HG02938 (cell line): ENCODE data around the gene MMP28.
A peak's percentile ranks its signal among the peaks of the same experiment; 100 is the strongest.

ENCODE experiments used
- ATAC-seq: cut with Tn5 transposase; IDR thresholded peaks from one replicate; pipeline ENCODE4 v1.9.1; 2021; ENCODE audit warnings: mild to moderate bottlenecking, moderate library complexity; ENCODE audit not compliant: unreplicated experiment

Gene MMP28

DNA sequence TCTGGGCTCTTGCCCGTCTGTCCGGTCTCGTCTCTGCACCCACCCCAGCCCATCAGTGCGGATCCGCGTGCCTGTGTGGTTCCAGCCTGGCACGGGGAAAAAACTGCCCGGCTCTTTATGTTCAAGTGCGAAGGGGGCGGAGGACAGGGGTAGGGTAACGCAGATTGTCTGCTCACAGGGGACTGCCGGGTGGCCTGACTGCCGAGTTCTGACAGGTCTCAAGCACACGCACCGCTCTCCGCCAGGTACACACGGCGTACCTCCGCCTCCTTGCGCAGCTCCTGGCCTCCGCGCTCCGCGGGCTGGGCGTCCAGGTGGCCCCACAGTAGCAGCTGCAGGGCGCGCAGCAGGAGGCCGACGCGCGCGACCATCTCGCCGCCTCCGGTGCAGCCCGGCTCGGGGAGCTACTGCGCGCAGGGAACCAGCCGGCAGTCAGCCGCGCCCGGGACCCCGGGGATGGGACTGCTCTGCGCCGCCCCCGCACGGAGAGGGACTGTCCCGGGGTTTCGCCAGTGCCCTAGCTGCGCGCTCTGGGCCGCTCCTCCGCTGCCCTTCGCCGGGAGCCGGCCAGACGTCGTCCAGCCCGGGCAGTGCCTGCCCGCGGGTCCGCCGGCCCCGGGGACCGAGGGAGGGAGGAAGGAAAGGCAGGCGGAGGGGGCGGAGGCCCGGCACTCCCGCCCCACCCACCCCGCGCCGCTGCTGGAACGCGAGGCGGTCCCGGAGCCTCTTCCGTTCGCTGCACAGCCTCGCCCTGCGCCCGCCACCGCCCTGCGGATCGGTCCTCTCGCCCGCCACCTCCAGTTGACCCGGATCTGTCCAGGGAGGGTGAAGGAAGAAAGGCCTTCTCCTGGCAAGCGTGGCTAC lies at the start of gene MMP28:
TSS of gene MMP28 (minus strand) at position 635 of the 864 bp plus-strand sequence. CDS start at position 371, 264 bp downstream.
- no peak for ATAC-seq

GRCh38 chr17:35844547-35844946 lies 49.1 kb upstream of the MMP28 start:
- no peak for ATAC-seq

- ATAC-seq, result no peak
These were observed 48.3 kb upstream of the MMP28 start for GRCh38 chr17:35843698-35844097.

GRCh38 chr17:35842239-35842638 lies 46.8 kb upstream of the MMP28 start:
- ATAC-seq, result no peak

DNA sequence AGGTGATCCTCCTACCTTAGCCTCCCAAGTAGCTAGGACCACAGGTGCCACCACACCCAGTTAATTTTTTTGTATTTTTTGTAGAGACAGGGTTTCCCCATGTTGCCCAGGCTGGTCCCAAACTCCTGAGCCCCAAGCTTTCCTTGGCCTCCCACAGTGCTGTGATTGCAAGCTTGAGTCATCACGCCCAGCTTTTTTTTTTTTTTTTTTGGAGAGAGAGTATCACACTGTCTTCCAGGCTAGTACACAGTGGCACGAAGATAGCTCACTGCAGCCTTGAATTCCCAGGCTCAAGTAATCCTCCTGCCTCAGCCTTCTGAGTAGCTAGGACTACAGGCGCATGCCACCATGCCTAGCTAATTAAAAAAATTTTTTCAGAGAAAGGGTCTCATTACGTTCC lies 46.1 kb upstream of the MMP28 start:
- no peak for ATAC-seq

- no peak for ATAC-seq
These were observed 45.7 kb upstream of the MMP28 start for GRCh38 chr17:35841101-35841500.

GRCh38 chr17:35825206-35825605 lies 29.8 kb upstream of the MMP28 start:
- ATAC-seq, result no peak

DNA sequence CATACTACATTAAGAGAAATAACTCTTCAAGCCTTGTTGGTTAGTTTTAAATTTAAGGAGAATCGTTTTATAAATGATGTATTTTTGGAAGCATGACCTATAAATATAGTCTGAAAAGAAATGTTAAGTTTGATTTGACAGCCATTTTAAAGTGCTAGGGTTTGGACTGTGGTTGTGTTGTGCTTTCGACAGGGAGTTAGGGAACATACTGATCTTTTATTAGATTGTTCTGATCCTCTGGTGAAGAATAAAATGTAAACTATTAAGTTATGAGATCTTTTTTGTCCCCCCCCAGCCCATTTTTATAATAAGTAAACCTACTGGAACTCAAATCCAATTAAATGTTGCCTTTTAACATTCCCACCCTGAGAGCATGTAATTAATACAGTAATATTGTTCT lies 25.9 kb upstream of the MMP28 start:
- ATAC-seq, result no peak

- no peak for ATAC-seq
These were observed 24.0 kb upstream of the MMP28 start for GRCh38 chr17:35819455-35819854.

DNA sequence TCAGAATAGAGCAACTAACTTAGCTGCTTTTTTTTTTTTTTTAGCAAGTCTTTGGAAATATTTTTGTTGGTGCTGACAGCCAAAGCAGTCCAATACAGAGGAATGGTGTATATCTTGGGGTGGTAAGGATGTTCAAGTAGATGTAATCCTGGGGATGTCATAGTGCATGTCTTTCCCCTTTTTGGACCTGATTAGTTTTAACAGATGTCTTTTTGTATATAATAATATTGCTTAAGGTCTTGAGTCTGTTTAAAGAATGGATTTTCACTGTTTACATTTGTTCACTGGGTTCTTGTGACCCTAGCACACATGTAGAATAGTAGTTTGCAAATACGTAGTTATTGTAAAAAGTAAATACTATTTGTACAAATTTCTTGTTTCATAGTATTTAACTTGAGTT lies 21.8 kb upstream of the MMP28 start:
- ATAC-seq, result no peak

DNA sequence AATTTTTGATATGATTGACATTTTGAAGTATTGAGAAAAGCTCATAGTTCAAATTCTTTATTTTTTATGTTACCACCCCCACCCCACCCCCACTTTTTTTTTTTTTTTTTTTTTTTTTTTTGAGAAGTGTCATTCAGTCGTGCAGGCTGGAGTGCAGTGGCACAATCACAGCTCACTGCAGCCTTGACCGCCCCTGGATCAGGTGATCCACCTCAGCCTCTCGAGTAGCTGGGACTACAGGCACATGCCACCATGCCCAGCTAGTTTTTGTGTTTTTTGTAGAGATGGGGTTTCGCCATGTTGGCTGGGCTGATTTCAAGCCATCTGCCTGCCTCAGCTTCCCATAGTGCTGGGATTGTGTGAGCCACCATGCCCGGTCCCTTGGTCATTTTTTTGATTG lies 21.3 kb upstream of the MMP28 start:
- ATAC-seq, result no peak

GRCh38 chr17:35812456-35812855 lies 17.0 kb upstream of the MMP28 start:
- no peak for ATAC-seq

DNA sequence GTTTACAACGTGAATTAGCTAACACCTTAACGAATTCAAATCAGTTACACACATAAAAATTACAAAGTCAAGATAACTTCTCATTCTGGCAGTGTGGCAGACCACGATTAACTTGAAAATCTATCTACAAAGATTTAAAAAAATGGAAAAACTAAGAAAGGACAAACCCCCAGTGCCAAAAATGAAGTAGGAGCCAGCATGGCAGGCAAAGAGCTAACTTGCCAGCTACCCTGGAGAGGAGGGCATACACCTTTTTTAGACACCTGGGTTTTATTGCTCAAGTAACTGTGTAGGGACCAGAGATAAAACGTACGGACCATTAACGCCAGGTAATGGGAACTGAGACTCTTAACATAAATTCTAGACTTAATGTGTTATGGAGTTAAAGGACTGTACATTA lies 16.3 kb upstream of the MMP28 start:
- ATAC-seq, result no peak

- no peak for ATAC-seq
These were observed 14.5 kb upstream of the MMP28 start for GRCh38 chr17:35809855-35810461.

DNA sequence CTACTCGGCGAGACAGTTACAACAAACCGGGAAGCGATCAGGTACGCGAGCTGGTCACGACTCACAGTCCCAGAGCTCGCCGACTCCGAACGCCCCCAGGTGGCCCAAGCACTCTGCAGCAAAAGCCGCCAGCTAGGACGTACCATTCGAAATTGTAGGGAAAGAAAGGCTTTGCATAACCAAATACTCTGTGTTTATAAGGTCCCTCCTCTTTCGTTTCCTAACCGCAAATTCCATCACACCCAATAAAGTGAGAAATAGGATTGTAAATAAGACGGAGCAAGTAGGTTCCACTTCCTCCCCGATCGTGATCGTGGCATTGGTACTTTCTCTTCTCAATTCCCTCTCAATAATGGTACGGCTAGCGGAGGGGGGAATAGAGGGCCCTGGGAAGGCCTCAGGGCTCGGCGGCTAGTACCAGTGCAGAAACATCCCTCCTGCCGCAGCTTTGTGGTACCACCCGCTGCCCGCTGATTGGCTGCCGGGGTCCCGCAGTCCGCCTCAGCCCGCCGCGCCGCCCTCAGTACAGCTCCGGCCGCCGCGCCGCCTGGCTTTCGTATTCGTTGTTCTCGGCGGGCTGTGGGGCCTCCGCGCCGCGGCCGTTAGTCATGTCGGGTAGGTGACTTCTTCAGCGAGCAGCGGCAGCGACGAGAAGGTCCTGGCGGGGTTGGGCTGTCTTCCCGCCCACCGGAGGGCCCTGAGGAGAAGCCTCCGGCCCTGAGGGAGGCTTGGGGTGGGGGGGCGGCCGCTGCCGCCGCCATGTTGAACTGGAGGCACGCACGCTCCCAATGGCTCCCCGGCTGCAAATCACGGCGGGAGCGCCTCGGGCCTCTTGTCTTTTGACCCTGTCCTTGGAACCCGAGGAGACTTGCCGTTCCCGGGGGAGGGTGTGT lies 13.8 kb upstream of the MMP28 start, which contains the start of gene TAF15:
TSS of gene TAF15 (plus strand) at position 523 of the 893 bp plus-strand sequence. CDS start at position 609, 86 bp downstream.
- ATAC-seq, result peak; percentile 84

DNA sequence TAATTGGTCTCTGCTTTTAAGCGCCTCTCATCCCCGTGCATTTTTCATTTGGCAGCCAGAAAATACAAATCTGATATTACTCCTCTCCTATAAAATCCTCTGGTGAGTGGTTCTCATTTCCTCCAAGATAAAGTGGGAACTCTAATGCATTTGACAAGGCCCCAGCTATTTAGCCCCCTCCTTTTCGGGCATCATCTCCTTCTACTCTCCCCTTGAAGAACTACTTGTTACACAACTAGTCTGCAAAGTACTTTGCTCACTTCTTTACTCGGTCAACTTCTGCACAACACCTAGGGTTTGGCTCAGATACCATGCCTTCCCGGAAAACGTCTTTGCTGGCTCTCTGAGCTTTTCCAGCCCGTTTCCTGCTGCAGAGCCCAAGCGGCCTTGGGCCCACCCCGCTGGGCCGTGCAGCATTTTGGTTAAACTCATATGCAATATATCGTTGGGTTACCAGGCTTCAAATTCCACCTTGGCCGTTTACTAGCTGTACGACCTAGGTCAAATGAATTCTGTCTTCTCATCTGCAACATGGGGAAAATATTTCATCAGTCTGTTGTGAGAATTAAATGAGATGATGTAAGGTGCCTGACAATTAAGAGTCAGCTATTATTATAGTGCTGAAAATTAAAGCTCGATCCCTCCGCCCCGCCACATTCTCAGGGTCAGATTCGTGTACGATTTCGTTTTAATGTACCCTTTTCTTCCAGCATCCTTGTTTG lies 13.0 kb upstream of the MMP28 start:
- ATAC-seq, result no peak

GRCh38 chr17:35807371-35808144 lies 12.1 kb upstream of the MMP28 start:
- no peak for ATAC-seq

DNA sequence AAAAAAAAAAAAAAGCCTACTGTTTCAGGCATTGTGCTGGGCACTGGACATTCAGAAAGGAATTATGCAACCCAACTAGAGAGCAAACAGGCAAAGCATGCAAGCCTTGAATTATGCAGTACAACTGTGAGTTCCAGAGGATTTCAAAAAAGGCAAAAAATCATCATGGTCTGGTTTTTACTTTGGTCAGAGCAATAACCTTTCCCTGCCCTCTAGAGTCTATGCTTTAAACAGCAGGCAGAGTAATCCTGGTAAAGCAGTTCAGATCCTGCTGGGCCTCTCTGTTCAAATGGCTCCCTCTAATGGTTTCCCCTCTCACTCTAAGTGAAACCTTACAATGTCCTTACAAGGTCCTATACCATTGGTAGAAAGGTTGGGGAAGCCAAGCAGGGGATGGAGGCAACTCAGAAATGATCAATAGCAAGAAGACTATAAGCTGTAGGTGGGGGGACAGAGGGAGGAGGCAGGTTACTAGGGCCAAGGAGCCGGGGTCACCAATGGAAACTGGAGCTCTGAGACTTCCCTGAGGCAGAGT lies 9.3 kb upstream of the MMP28 start:
- no peak for ATAC-seq

DNA sequence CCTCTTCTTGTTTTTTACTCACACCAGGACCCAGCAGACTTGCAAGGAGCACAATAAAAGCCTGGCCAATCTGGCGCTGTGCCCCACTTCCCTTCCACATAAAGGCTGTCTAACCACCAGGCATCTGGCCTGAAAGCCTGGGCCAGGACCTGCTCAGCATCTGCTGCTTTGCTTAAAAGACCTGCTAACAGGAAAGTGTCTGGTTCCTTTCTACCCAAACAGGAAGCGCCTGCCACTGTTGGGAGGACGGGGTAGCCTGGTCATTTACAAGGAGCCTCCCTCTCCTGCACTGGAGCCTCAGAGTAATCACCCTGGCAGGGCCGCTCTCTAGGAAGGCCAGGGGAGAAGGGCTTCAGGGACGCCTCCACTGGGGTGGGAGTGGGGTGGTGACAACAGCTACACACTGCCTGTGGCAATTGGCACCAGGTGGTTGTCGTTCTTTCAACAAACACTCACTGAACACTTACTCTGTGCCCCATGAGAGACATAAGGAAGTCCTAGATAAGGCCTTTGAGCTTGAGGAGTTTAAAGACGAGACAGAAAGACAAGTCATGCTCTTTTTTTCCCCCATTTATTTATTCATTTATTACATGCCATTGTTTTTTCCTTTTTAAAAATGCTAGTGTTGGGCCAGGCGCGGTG lies 6.3 kb upstream of the MMP28 start:
- no peak for ATAC-seq
